Stimulated activated naive CD4-positive, alpha-beta T cell treated with Interleukin-2 at 50 U/mL for 16 hours (primary cell): ENCODE measurements around the gene ZFP82.

Experiments
- DNase-seq: peaks from one replicate; lab custom pipeline; 2025; lab: John Stamatoyannopoulos, UW

Gene ZFP82

DNA sequence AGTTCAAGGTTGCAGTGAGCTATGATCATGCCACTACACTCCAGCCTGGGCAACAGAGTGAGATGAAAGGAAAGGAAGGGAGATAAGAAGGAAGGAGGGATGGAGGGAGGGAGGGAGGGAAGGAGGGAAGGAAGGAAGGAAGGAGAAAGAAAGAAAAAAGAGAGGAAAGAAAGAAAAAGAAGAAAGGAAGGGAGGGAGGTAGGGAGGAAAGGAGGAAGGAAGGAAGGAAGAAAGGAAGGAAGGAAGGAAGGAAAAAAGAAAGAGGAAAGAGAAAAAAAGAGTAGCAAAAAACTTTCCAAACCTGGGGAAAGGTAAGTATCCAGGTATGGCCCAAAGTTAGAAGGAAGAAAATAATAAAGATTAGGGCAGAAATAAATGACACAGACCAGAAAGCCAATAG lies 46.6 kb downstream of the ZFP82 start:
- DNase-seq: no peak

DNA sequence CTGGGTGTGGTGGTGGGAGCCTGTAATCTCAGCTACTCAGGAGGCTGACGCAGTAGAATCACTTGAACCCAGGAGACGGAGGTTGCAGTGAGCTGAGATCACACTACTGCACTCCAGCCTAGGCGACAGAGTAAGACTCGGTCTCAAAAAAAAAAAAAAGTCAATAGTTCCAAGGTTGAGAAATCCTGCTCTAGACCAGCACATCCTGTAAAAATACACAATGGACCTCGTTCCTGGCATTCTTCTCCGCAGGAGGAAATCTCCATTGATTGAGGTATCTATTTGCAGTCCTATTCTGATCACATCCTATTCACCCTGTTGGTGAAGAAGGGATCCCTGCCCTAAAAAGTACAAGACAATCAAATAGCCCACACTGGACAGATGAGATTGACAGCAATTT lies 54.6 kb downstream of the ZFP82 start:
- no peak for DNase-seq
